Astrocyte of the cerebellum (primary cell): Measurements from ENCODE around the gene NLGN2.

Experiments
- DNase-seq: peaks from one replicate; pipeline ENCODE4 v3.0.0-alpha.2; 2011; ENCODE audit warnings: low read depth
- H3K4me3 ChIP-seq: 2 replicates; pipeline ENCODE4 v1.5.1; 2011; ENCODE audit warnings: mild to moderate bottlenecking, low read depth, low read length, moderate library complexity
- CTCF ChIP-seq: IDR thresholded peaks from 2 replicates; pipeline ENCODE4 v1.5.1; 2012; ENCODE audit warnings: low read length, low read depth, moderate library complexity, mild to moderate bottlenecking; ENCODE audit errors: missing control alignments
- in situ Hi-C: cut with HindIII; loops from 2 replicates; pipeline ENCODE4 v1.10.0; 2017; ENCODE audit warnings: low sequenced_read_pairs

The NLGN2 gene

GRCh38 chr17:7392696-7393612 is 14.7 kb upstream of the NLGN2 start:
- H3K4me3 ChIP-seq: peak overlapping the region; percentile 70
- in situ Hi-C loops: no loop called here
- no peak for DNase-seq
- TF ChIP-seq CTCF: no peak

DNA sequence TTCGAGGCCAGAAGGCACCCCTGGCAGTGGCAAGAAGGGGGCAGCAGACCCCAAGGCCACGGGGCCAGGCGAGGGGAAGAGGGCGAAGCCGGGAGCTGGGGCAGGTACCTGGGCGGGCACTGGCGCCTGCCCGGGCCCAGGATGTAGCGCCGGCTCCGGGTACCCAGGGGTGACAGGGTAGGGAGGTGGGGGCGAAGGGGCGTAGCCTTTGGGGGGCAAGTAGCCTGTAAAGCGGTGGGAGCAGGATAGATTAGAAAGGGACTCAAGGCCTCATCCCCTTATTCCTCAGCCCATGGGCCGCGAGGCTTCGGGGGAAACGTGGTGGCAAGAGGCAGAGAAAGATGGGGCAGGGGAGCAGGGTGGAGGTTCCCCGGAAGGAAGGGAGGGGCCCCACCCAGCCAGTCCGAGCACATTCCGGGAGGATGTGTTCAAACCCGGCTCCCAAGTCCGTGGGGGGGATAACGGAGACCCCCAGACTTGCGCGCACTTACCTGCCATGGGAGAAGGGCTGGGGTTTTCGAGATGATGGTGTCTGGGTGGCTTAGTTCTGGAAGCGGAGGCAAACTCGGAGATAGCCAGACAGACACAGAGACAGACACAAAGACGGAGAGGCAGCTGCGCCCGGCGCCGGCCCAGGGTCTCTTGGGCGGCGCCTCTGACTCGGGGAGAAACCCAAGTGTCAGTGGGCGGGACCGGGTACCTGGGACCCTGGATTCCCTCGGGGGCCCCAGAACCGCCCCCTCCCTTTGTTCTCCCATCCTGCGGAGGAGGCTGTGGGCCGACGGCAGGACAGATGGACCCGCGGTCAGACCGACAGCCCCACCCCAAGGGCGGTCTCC is 13.8 kb upstream of the NLGN2 start:
- peak overlapping the region; percentile 70 for H3K4me3 ChIP-seq
- DNase-seq: no peak
- in situ Hi-C loops: no loop called here
- peak; percentile 30 for TF ChIP-seq CTCF

GRCh38 chr17:7394452-7395191 is 13.0 kb upstream of the NLGN2 start, which contains the start of gene PLSCR3:
Gene PLSCR3, minus strand, starts transcription at chr17:7394525. Its CDS starts 415 bp downstream, at chr17:7394110.
- peak; percentile 48 for DNase-seq
- peak within 1 kb of the TSS; percentile 70 for H3K4me3 ChIP-seq
- TF ChIP-seq CTCF: peak; percentile 57
- in situ Hi-C loops: no loop called here

DNA sequence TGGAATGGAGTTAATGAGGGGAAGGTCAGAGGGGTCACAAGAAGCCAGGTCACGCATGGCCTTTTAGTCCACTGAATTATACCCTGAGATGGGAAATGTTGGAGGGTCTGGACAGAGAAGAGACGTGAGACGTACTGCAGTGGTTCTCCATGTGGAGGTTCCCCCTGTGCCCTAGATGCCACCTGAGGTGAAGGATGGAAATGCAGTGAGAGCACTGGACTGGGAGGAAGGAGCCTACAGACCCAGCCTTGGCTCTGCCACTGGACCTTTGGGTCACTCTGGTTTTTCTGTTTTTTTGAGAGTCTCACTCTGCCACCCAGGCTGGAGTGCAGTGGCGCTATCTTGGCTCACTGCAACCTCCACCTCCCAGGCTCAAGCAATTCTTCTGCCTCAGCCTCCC is 11.5 kb upstream of the NLGN2 start:
- DNase-seq: no peak
- no peak for TF ChIP-seq CTCF
- in situ Hi-C loops: no loop called here

GRCh38 chr17:7398612-7399011 is 9.0 kb upstream of the NLGN2 start:
- TF ChIP-seq CTCF: no peak
- no peak overlapping the region for H3K4me3 ChIP-seq
- in situ Hi-C loops: no loop called here
- no peak for DNase-seq

More for the DNA sequence above, 11.5 kb upstream of the NLGN2 start:
- H3K4me3 ChIP-seq: no peak overlapping the region
